HG03103 (cell line): ENCODE data around the gene CDC42EP5.
"Not testable (repeated sequence)": the region's sequence is repeated elsewhere in the genome, so short reads cannot be mapped to it uniquely, and the experiment has no call there.

Experiments used
- ATAC-seq: cut with Tn5 transposase; IDR thresholded peaks from one replicate; pipeline ENCODE4 v1.9.1; 2021; ENCODE audit warnings: low read depth; ENCODE audit not compliant: unreplicated experiment

The CDC42EP5 gene, protein sequence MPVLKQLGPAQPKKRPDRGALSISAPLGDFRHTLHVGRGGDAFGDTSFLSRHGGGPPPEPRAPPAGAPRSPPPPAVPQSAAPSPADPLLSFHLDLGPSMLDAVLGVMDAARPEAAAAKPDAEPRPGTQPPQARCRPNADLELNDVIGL

DNA sequence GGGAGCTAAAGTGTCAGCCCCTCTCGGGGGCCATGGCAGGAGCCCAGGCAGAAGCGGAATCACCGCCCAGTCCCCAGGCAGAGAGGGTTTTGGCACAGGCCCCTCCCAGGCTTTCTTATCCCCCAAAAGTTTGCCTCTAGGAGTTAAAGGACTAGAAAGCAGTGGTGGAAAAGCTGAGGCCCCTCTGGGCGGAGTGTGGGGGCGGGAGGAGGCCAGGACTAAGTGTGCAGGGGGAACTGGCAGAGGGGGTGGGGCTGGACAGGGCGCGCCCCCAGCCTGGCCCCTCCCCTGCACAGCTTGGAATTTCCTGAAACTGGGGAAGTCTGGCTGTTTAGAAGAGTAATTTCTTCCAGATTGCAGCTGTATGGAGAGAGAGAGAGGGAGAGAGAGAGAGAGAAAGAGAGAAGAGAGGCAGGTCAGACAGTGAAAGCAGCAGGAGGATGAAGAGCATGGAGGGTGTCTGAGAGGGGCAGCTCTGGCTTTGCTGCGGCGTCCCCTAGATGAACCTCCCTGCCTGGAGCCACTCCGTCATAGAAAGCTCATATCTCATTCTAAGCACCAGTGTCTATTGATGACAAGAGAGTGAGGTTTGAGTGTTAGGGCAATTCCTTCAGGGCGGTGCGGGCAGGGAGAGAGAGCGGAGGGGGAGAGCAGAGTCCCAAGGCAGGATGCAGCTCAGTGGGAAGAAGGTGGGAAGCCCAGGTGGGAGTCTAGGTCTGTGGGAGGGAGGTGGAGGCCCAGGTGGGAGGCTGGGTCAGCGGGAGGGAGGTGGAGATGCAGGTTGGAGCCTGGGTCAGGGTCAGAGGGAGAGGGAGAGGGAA lies at the start of gene CDC42EP5:
TSS of gene CDC42EP5 (minus strand) at position 226 of the 821 bp plus-strand sequence. CDS start 7,749 bp downstream, outside the sequence.
- ATAC-seq: no peak

DNA sequence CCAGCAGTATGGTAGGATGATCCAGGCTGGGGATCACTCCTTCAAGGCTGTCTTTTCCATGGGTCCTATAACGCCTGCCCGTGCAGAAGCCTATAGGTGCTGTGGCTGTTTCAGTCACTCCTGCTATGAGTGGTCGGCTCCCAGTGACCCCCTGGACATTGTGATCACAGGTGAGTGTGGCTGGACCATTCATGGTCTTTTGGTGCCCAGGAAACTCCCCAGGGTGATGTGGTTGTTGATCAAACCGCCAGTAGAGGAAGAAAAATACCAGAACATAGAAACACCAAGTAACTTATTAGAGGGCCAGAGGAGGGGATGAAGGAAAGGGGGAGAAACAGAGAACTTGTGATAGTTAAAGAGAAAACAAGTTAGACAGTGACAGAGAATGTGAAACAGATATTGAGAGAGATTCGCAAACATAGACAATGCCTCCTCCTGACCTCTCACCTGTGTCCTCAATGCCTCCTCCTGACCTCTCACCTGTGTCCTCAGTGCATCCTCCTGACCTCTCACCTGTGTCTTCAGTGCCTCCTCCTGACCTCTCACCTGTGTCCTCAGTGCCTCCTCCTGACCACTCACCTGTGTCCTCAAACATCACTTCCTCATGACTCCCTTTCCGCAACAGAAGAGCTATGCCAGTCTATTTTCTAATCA lies 48.9 kb upstream of the CDC42EP5 start:
- ATAC-seq: no peak

DNA sequence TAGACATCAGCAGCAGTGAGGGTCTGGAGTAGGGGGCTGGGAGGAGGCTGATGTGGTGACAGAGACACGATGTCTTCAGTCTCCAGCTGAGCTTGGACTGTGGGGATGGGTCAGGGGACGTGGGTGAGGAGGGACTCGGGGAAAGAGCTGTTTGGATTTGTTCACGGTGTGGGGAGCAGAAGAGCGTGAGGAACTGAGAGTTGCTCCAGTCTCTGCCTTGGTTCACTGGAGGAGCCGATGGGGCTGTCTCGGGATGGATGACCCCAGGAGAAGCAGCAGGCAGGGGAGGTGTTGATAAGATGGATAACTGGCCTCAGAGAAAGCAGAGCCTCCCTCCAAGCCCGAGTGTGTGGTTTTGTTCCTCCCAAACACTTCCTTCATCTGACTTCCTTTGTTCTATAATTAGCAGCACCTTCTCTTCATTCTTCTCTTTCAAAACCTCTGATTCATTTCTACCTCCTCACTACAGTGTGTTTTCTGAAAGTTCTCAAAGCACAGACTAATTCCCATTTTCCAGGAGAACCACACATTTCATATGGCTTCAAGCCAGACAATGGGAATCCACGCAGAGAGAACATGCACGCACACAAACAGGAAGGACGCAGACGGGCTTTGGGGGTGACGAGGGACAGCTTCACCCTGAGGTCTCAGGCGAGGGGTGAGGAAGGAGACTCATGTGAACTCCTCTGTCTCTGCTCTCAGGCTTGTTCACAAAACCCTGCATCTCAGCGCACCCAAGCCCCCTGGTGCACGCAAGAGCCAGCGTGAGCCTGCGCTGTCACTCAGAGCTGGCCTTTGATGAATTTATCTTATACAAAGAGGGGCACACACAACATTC lies 48.1 kb upstream of the CDC42EP5 start:
- no peak for ATAC-seq

DNA sequence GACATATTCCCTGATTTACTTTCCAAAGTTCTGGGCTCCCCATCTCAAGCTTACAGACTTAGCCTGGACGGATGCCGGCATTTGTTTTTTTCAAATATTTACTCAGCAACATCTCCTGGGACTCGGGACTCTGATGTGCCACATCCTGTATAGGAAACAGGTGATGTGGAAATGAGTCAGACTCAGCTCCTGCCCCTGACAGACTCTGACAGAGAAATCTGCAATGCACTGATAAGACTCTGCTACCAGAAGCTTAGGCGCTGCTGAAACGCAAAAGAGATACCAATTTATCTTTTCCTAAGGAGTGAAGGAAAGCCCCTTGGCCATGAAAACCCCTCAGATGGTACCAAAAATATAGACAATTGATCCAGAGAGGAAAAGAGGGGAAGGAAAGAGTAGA lies 45.7 kb upstream of the CDC42EP5 start:
- ATAC-seq: no peak

DNA sequence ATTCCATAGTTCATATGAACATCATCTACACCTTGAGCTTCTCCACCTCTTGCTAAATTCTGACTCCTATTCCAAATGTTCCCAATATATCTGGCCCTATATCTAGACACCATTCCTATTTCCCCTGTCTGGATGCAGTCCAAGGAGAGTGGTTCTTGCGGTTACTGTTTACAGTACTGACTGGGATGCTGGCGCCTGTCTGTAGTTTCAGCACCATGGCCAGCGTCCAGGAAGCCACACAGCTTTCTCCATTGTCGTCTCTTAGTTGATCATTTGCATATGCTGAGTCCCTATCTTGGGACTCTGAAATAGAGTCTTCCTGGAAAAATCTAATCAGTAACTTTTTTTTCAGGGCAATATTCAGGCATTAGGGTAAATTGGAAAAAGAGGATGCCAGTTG lies 44.4 kb upstream of the CDC42EP5 start:
- no peak for ATAC-seq

DNA sequence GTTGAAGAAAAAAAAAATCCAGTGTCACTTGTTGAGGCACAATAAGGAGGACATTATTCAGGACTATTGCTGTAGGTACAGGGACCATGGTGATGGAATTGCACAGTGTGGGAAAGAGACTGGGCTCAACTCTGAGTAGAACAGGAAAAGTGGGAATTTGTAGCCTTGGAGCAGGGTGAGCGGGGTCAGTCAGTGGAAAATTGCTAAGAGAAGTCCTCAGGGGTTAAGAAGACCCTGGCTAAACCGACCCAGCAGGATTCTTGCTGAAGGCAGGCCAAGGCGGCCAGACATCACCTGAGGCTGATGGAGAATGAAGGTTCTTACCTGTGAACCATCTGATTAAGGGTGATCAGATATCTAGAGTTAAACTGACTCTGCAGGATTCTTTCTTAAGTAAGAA lies 42.1 kb upstream of the CDC42EP5 start:
- ATAC-seq: no peak

DNA sequence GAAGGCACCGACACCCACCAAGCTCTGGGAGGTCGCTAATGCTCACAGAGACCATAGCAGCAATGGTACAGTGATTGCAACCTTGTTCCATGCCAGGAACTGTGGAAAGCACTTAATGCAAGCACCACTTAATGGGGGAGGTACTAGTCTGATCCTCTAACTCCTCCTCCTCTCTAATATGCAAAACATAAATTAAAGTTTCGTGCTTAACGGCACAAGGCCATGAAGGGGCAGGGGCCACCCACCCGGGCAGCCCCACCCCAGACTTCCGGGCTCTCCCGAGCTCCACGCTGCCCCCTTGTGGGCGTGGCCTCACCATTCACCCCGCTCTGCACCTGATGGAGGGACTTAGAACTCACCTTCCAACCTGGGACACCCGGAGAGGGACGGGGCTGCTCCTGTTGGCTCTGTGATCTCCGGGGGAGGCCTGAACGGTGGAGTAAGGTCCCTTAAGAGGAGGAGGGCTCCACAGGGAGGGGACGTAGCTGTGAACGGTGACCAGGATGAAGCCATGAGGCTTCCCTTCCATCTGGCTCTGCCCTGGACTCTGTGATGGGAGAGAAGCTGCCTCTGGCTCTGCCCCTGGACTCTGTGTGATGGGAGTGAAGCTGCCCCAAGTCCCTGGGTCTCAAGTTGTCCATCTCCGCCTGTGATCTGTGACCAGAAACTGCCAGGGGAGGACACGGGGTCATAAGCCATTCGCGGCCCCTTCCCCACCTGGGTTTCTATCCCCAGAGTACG lies 36.3 kb upstream of the CDC42EP5 start:
- not testable (repeated sequence) for ATAC-seq

DNA sequence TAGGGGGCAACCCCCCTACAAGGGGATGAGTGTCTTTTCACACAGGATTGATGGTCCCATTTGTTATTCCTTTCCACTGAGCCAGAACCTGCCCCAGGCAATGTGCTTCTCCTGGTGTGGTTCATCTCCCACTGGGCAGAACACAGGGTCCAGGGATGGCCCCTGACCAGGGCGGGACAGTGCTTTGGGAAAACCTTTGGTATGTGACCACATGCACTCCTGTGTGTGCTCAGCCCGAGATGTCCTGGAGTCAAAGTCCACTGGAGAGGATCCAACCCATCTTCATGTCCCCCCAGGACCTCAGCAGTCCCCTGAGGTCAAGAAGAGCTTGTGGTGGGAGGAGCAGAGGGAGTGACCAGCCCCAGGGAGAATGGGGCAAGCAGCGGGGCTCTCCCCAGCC lies 35.4 kb upstream of the CDC42EP5 start:
- not testable (repeated sequence) for ATAC-seq

DNA sequence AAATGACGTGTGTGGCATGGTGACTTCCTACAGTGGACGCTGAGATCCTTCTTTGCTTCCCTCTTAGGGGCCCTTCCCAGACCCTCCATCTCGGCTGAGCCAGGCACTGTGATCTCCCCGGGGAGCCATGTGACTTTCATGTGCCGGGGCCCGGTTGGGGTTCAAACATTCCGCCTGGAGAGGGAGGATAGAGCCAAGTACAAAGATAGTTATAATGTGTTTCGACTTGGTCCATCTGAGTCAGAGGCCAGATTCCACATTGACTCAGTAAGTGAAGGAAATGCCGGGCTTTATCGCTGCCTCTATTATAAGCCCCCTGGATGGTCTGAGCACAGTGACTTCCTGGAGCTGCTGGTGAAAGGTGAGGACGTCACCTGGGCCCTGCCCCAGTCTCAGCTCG lies 34.7 kb upstream of the CDC42EP5 start:
- ATAC-seq: no peak

DNA sequence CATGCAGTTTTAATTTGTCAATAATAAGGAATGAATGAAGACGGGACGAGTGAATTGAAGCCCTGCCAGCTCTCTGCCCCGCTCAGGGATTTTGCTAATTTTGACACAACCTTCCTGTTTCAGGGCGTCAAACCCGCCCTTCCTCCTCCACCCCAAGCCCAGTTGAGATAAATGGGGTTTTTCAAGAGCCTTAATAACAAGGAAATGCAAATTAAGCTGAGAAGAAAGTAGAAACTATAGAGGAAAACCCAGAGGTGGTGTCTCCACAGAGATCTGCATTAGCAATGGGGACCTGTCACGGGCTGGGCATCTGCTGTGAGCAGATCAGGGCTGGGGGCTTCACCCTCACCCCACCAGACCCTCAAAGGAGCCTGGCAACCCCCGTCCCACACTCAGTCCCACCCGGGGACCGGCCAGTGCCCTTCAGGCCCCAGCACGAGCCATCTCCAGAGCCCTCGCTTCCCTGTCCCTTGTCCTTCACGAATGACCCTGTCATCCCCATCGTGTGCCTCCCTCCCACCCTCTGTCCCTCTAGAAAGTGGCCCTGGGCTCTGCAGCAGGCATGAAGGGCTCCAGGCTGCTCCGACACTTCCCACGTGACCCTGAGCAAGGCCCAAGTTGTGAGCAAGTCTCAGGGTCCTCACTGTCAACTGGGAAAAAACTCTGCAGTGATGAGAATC lies 34.1 kb upstream of the CDC42EP5 start:
- not testable (repeated sequence) for ATAC-seq

DNA sequence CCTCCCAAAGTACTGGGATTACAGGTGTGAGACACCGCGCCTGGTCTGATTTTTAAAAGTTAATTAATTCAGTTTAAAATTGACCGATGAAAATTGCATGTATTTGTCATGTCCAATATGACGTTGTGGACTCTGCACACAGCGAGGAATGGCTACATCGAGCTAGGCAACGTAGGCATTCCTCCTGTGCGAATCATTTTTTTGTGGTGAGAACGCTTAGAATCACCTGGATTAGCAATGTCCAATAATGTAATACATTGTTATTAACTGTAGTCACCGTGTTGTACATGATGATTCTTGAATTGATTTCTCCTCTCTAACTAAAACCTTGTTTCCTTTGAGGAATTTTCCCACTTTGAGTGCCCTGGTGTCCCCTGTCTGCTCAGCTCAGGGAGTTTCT lies 33.0 kb upstream of the CDC42EP5 start:
- ATAC-seq: no peak

DNA sequence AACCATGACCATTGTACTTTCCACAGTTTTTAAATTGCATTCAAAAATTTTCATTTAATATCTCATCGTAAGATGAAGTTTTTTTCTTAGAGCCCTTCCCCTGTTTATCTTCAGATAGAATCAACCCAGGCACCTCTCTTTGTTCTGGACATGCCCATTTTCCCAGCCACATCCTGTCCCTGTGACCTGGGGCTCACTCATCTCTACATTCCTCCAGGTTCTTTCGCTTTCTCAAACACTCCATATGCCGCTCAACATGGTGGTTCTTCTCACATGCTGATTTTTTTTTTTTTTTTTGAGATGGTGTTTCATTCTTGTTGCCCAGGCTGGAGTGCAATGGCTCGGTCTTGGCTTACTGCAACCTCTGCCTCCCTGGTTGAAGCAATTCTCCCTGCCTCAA lies 32.4 kb upstream of the CDC42EP5 start:
- ATAC-seq: not testable (repeated sequence)

DNA sequence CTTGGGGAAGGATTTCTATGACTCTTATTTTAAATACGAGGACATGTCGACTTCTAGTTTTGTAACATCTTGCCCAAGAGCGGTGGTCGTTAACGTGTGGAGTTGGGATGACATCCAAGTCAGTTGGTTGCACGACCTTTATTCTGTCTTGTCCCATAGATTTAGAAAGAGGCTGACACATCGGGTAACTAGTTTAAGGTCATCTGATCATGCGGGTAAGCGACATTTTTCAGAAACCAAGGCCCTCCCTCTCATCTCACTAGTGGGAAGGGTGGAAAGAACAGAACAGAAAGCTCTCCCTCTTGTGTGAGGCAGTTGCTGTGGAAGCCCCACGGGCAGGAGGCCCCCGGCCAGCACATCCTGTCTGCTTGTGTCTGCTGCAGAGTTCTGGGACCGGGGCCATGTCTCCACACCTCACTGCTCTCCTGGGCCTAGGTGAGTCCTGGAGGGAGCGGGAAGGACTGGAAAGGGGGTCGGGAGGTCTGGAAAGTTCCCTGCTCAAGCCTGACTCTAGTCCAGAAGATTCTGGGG lies 29.5 kb upstream of the CDC42EP5 start, which contains the start of gene LAIR2:
TSS of gene LAIR2 (plus strand) at position 314 of the 531 bp plus-strand sequence. CDS start at position 402, 88 bp downstream.
- ATAC-seq: no peak

DNA sequence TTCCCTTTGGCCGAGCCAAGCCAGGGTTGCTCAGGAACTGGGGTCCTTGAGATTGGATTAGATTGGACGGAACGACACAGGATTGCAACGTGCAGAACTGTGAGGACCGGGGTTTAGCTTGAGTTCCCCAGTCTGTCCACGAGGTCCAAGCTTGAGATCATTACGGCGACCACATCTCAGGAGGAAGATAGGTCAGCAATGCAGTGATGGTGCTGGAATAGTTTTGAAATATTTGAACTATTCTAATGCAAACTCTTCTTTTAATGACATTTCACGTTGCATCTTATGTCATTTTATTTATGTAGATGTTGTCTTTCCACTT lies 25.3 kb upstream of the CDC42EP5 start:
- ATAC-seq: not testable (repeated sequence)

DNA sequence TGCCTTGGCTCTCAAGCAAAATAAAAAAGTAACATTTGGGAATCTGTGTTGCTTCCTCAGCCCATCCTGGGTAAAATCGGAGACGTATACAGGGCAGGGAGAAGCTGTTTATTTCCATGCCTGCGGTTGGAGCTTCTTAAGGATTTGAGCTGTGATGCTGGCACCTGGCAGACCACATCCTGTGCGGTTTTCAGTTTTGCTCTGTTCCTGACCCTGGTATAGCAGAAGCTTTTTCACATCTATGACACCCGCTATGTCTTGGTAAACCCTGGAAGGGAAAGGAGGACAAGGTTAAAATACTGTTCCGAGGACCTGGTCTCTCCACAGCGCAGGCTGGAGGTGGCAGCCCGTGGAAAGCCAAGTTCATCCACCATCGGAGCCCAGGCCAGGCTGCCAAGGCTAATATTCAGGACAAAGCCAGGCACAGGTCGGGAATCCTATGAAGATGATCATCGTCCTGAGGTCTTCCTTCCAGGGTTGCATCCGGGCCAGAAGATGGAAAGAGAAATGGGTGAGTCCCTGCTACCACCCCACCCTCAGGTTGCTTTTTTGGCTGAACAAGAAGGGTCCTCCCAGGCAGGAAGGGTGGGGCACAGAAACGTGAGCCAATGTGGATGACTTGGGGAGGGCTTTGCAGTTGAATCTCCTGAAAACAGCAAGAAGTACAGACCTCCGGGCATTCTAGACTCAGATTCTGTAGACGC lies 24.8 kb upstream of the CDC42EP5 start:
- ATAC-seq: not testable (repeated sequence)

DNA sequence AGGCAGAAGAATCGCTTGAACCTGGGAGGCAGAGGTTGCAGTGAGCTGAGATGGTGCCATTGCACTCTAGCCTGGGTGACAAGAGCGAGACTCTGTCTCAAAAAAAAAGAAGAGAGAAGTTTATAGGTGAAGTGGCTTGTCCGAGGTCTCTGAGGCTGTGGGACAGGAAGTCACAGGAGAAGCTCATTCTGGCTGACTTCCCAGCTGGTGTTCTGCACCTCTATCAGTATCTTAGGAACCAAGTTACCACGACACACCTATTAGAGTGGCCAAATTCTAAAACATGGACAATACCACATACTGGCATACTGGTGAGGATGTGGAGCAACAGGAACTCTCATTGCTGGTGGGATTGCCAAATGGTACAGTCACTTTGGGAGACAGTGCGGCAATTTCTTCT lies 22.2 kb upstream of the CDC42EP5 start:
- ATAC-seq: not testable (repeated sequence)

DNA sequence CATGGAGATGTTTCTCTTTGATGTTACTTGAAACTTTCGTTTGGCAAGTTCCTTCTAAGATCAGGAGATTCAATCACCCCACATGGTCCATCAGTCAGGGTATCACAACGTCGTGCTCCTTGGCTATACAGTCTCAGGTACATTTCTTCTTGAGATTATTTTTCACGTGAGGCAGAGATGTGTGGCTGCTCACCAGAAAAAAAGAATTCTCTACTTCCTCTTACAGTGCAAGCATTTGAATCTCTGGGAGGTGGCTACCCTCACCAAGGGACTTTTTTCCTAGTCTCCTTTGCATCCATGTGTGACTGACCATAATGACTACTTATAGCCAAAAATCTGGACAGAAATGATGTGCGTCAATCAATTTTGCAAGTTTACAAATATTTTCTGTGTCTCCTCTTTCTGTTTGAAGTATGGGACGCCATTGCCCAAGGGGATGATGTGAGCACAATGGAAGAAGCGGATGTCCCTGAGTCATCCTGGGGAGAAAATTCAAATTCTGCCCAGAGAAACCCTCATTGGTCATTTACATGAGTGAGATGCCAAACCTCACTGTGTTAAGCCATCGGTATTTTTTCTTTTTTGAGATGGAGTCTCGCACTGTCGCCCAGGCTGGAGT lies 21.0 kb upstream of the CDC42EP5 start:
- ATAC-seq: no peak

DNA sequence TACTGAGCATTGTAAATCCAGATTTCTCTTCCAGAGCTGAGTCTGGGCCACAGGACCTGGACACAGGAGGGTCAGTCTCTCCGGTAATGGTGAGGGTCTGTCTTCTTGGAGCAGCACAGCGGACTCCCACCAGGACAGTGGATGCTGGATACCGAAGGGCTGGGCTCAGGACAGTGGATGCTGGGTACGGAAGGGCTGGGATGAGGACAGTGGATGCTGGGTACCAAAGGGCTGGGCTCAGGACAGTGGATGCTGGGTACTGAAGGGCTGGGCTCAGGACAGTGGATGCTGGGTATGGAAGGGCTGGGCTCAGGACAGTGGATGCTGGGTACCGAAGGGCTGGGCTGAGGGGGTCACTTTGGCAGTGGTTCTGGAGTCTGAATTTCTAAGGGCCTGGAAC lies 20.0 kb upstream of the CDC42EP5 start:
- ATAC-seq: not testable (repeated sequence)
